NB4 (cell line): ENCODE measurements around the gene NFU1.

Experiments used
- DNase-seq: peaks from one replicate; pipeline ENCODE4 v3.0.0; 2010; ENCODE audit warnings: low read depth
- H3K4me3 ChIP-seq: one replicate; pipeline ENCODE4 v1.5.1; 2011; ENCODE audit warnings: mild to moderate bottlenecking, low read depth, low read length, moderate library complexity
- MYC ChIP-seq: IDR thresholded peaks from 2 replicates; pipeline ENCODE4 v1.6.1; 2011; ENCODE audit warnings: low read depth, low read length
- POLR2A ChIP-seq: IDR thresholded peaks from 2 replicates; pipeline ENCODE4 v1.6.1; 2011; ENCODE audit warnings: mild to moderate bottlenecking; ENCODE audit not compliant: insufficient read length; ENCODE audit errors: extremely low read depth
- TF ChIP-seq, protein P1 (sequence below): IDR thresholded peaks from one replicate; pipeline ENCODE4 v1.5.1; 2012; ENCODE audit warnings: low read depth, low read length
- TF ChIP-seq, protein P2 (sequence below): IDR thresholded peaks from 2 replicates; pipeline ENCODE4 v1.6.1; 2011; ENCODE audit warnings: low read depth, low read length

Gene NFU1

DNA sequence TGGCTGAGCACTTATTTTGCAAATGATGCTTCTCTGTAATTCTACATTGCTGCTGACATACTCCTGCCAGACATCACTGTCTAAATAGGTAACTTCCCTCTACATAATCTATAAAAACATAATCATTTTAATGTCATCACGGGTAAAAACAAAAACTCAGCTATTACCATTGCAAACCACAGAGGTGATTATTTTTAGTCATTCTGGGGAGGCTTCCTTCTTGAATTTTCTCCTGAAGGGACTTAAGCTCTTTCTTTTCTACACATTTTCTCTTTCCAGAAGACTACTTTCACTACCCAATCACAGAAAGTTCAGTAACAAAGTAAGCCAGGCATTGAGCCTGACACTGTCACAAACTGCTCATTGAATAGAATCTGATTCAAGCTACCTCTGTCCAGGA is 40.4 kb upstream of the NFU1 start:
- TF ChIP-seq MYC (no peak), POLR2A (no peak)
- TF ChIP-seq, protein P1, sequence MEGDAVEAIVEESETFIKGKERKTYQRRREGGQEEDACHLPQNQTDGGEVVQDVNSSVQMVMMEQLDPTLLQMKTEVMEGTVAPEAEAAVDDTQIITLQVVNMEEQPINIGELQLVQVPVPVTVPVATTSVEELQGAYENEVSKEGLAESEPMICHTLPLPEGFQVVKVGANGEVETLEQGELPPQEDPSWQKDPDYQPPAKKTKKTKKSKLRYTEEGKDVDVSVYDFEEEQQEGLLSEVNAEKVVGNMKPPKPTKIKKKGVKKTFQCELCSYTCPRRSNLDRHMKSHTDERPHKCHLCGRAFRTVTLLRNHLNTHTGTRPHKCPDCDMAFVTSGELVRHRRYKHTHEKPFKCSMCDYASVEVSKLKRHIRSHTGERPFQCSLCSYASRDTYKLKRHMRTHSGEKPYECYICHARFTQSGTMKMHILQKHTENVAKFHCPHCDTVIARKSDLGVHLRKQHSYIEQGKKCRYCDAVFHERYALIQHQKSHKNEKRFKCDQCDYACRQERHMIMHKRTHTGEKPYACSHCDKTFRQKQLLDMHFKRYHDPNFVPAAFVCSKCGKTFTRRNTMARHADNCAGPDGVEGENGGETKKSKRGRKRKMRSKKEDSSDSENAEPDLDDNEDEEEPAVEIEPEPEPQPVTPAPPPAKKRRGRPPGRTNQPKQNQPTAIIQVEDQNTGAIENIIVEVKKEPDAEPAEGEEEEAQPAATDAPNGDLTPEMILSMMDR, result no peak
- TF ChIP-seq, protein P2, sequence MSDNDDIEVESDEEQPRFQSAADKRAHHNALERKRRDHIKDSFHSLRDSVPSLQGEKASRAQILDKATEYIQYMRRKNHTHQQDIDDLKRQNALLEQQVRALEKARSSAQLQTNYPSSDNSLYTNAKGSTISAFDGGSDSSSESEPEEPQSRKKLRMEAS, result no peak
- no peak overlapping the region for H3K4me3 ChIP-seq
- no peak for DNase-seq

DNA sequence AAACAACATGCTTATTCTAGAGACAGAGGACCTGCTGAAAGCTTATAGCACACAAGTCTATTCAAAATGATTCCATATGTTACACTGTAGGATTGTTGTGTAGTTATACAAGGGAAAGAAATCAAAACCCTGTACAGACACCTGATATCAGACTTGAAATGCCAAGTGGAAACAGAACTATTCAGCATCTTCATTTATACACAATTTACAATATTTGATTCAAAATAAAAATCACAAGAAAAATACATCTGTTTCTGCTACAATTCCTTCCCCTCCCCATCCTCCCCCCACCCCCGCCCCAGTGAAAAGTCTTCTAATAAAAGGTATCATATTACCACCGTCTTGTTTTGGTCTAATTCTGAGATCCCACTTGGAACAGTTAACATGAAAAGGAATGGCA is 37.5 kb upstream of the NFU1 start:
- TF ChIP-seq, protein P2, result no peak
- TF ChIP-seq POLR2A, result no peak
- TF ChIP-seq, protein P1, result no peak
- no peak for TF ChIP-seq MYC
- no peak overlapping the region for H3K4me3 ChIP-seq
- DNase-seq, result no peak

DNA sequence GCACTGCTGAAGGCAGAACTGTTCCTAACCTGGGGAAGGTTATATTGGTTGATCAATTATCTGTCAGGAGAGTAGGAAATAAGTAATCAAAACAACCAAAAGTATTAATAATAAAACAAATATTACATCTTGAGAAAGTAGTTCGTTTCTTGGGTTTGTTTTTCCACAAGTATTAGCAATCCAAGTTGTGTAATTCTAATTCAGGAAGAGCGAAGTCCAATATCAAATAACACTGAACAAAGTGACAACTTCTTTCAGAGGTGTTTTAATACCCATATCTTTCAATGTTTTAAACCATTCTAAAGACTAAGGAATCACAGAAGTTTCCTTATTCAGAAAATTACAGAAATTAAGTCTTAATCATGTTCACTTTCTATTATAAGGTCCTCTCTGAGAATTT is 34.6 kb upstream of the NFU1 start:
- no peak overlapping the region for H3K4me3 ChIP-seq
- TF ChIP-seq, protein P2, result no peak
- TF ChIP-seq, protein P1, result no peak
- TF ChIP-seq POLR2A (no peak), MYC (no peak)
- no peak for DNase-seq

DNA sequence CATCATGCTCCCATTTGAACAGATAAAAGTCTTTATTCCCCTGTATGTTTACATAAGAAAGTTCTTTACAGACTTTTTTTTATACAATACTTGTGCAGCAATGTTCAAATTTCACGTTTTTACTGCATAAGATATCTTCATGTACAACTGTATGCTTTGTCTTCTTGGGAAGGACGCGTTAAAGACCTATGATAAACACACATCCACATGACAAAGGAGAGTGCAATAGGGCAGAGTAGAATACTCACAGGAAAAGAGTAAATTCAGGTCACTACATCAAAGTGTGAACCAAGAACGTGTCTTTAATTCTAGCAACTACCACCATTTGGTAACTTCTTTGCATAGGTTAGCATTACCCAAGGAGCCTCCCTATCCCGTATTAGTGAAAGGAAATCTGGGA is 33.7 kb upstream of the NFU1 start:
- TF ChIP-seq, protein P2, result no peak
- no peak for TF ChIP-seq POLR2A
- TF ChIP-seq MYC, result no peak
- TF ChIP-seq, protein P1, result no peak
- DNase-seq, result no peak
- no peak overlapping the region for H3K4me3 ChIP-seq

DNA sequence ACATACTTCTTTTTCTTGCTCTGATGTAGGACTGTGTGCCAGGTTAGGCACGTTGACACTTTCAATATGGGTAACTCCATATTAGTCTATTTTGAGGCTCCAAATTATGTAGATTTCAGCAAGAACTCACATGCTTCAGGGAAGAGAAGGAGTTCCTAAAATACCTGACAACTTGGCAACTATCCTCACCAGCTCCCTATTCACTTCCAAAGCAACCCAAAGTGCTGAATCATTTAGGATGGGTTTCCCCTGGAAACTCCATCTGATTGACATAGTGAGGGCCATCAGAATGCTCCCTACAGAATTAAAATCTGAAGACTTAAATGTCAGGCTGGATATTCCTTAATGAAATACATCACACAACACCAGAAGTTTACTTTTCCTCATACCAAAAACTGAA is 32.5 kb upstream of the NFU1 start:
- no peak overlapping the region for H3K4me3 ChIP-seq
- no peak for DNase-seq
- no peak for TF ChIP-seq POLR2A
- TF ChIP-seq, protein P1, result no peak
- no peak for TF ChIP-seq MYC
- TF ChIP-seq, protein P2, result no peak

DNA sequence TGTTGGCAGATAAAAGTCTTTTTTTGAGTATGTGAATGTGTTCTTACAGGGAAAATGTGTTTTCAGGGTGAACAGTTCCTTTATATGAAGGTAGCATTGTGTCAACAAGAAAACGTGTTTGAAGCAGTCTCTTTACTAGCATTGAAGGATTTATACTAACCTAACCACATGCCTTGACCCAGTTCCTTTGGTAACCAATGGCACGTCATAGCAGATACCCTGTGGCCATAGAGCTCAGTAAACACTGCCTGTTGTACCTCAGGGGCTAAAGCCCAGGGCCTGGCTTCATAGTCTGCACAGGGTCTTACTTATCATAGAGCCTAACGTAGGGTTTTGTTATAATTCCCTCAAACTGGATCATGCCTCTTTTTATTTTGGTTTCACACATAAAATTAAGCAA is 32.1 kb upstream of the NFU1 start:
- TF ChIP-seq, protein P1, result no peak
- TF ChIP-seq, protein P2, result no peak
- TF ChIP-seq MYC (no peak), POLR2A (no peak)
- no peak for DNase-seq
- no peak overlapping the region for H3K4me3 ChIP-seq
